Measurements from ENCODE around the gene ZBTB20. TPM values are rescaled to one million over a fixed set of nuclear protein-coding genes. Genes with fewer than 3 reads are reported as not detected.

Gene ZBTB20
- total RNA-seq, 2 donors from 2014 or later: 55.3 to 61.2 TPM

GRCh38 chr3:115092220-115092791 lies 54.8 kb downstream of the ZBTB20 start:
- no peaks in the 10 kb centered on the region for H3K9me3 ChIP-seq (ENCODE audit: control insufficient read depth, low read length, poor library complexity, severe bottlenecking)
- ATAC-seq (peak; percentile 62), DNase-seq (peak; percentile 12 to 49 (median 33))
- Mint-ChIP-seq H3K4me1 (peaks cover 12% of the 10 kb centered on the region), H3K27ac (no peak overlapping the region), H3K4me3 (no peak overlapping the region), H3K36me3 (ENCODE audit: low read depth) (no peaks in the 10 kb centered on the region), H3K27me3 (no peaks in the 10 kb centered on the region)

- DNase-seq (no peak), ATAC-seq (no peak)
- Mint-ChIP-seq H3K4me3 (no peak overlapping the region), H3K4me1 (peaks cover 10% of the 10 kb centered on the region), H3K27me3 (no peaks in the 10 kb centered on the region), H3K27ac (no peak overlapping the region), H3K36me3 (ENCODE audit: low read depth) (no peaks in the 10 kb centered on the region)
- no peaks in the 10 kb centered on the region for H3K9me3 ChIP-seq (ENCODE audit: control insufficient read depth, low read length, poor library complexity, severe bottlenecking)
These were observed 56.4 kb downstream of the ZBTB20 start for GRCh38 chr3:115090712-115091111.

- no peaks in the 10 kb centered on the region for H3K27me3 Mint-ChIP-seq
- no peak overlapping the region for H3K27ac Mint-ChIP-seq
- ATAC-seq: no peak
- DNase-seq: no peak
- peaks cover 12% of the 10 kb centered on the region for H3K4me1 Mint-ChIP-seq
- H3K9me3 ChIP-seq (ENCODE audit: control insufficient read depth, low read length, poor library complexity, severe bottlenecking): no peaks in the 10 kb centered on the region
- no peak overlapping the region for H3K4me3 Mint-ChIP-seq
- H3K36me3 Mint-ChIP-seq (ENCODE audit: low read depth): no peaks in the 10 kb centered on the region
These were observed 57.6 kb downstream of the ZBTB20 start for GRCh38 chr3:115089481-115089880.

GRCh38 chr3:115087512-115087911 lies 59.6 kb downstream of the ZBTB20 start:
- Mint-ChIP-seq H3K4me3 (no peak overlapping the region), H3K36me3 (ENCODE audit: low read depth) (no peaks in the 10 kb centered on the region), H3K27ac (no peak overlapping the region), H3K27me3 (no peaks in the 10 kb centered on the region), H3K4me1 (peaks cover 19% of the 10 kb centered on the region)
- no peak for ATAC-seq
- no peaks in the 10 kb centered on the region for H3K9me3 ChIP-seq (ENCODE audit: control insufficient read depth, low read length, poor library complexity, severe bottlenecking)
- no peak for DNase-seq

- Mint-ChIP-seq H3K27ac (no peak overlapping the region), H3K4me3 (no peak overlapping the region)
- no peak for ATAC-seq
These were observed 60.7 kb downstream of the ZBTB20 start for GRCh38 chr3:115086344-115086743.

GRCh38 chr3:115085197-115085865 lies 61.8 kb downstream of the ZBTB20 start:
- no peak for ATAC-seq
- DNase-seq: no peak
- Mint-ChIP-seq H3K4me3 (no peak overlapping the region), H3K4me1 (peaks cover 23% of the 10 kb centered on the region), H3K36me3 (ENCODE audit: low read depth) (no peaks in the 10 kb centered on the region), H3K27me3 (no peaks in the 10 kb centered on the region), H3K27ac (no peak overlapping the region)
- no peaks in the 10 kb centered on the region for H3K9me3 ChIP-seq (ENCODE audit: control insufficient read depth, low read length, poor library complexity, severe bottlenecking)

More at GRCh38 chr3:115086344-115086743, 60.7 kb downstream of the ZBTB20 start:
- no peaks in the 10 kb centered on the region for H3K9me3 ChIP-seq (ENCODE audit: control insufficient read depth, low read length, poor library complexity, severe bottlenecking)
- DNase-seq: no peak
- no peaks in the 10 kb centered on the region for H3K27me3 Mint-ChIP-seq
- H3K36me3 Mint-ChIP-seq (ENCODE audit: low read depth): no peaks in the 10 kb centered on the region
- peaks cover 19% of the 10 kb centered on the region for H3K4me1 Mint-ChIP-seq

- H3K9me3 ChIP-seq (ENCODE audit: control insufficient read depth, low read length, poor library complexity, severe bottlenecking): no peaks in the 10 kb centered on the region
- Mint-ChIP-seq H3K36me3 (ENCODE audit: low read depth) (no peaks in the 10 kb centered on the region), H3K27ac (no peak overlapping the region), H3K4me1 (peaks cover 25% of the 10 kb centered on the region), H3K4me3 (no peak overlapping the region), H3K27me3 (no peaks in the 10 kb centered on the region)
- ATAC-seq: no peak
- DNase-seq: no peak
These were observed 62.4 kb downstream of the ZBTB20 start for GRCh38 chr3:115084686-115085085.

GRCh38 chr3:115082260-115082659 lies 64.8 kb downstream of the ZBTB20 start:
- H3K9me3 ChIP-seq (ENCODE audit: control insufficient read depth, low read length, poor library complexity, severe bottlenecking): no peaks in the 10 kb centered on the region
- Mint-ChIP-seq H3K27me3 (no peaks in the 10 kb centered on the region), H3K4me3 (no peak overlapping the region), H3K36me3 (ENCODE audit: low read depth) (no peaks in the 10 kb centered on the region), H3K27ac (peak overlapping the region; percentile 47), H3K4me1 (peaks cover 22% of the 10 kb centered on the region)
- ATAC-seq (no peak), DNase-seq (no peak)

- Mint-ChIP-seq H3K4me1 (peaks cover 25% of the 10 kb centered on the region), H3K36me3 (ENCODE audit: low read depth) (peaks cover 4% of the 10 kb centered on the region), H3K27me3 (no peaks in the 10 kb centered on the region), H3K27ac (no peak overlapping the region), H3K4me3 (no peak overlapping the region)
- ATAC-seq: no peak
- no peaks in the 10 kb centered on the region for H3K9me3 ChIP-seq (ENCODE audit: control insufficient read depth, low read length, poor library complexity, severe bottlenecking)
- no peak for DNase-seq
These were observed 65.6 kb downstream of the ZBTB20 start for GRCh38 chr3:115081444-115081843.

- no peak overlapping the region for H3K27ac Mint-ChIP-seq
- ATAC-seq: no peak
- no peaks in the 10 kb centered on the region for H3K27me3 Mint-ChIP-seq
- peaks cover 20% of the 10 kb centered on the region for H3K4me1 Mint-ChIP-seq
- H3K4me3 Mint-ChIP-seq: no peak overlapping the region
- no peak for DNase-seq
- no peaks in the 10 kb centered on the region for H3K9me3 ChIP-seq (ENCODE audit: control insufficient read depth, low read length, poor library complexity, severe bottlenecking)
- H3K36me3 Mint-ChIP-seq (ENCODE audit: low read depth): peaks cover 4% of the 10 kb centered on the region
These were observed 69.4 kb downstream of the ZBTB20 start for GRCh38 chr3:115077501-115078250.

GRCh38 chr3:115074502-115074901 lies 72.6 kb downstream of the ZBTB20 start:
- no peak overlapping the region for H3K4me3 Mint-ChIP-seq
- H3K36me3 Mint-ChIP-seq (ENCODE audit: low read depth): peaks cover 6% of the 10 kb centered on the region
- H3K9me3 ChIP-seq (ENCODE audit: control insufficient read depth, low read length, poor library complexity, severe bottlenecking): no peaks in the 10 kb centered on the region
- no peaks in the 10 kb centered on the region for H3K27me3 Mint-ChIP-seq
- DNase-seq (no peak), ATAC-seq (no peak)
- peaks cover 14% of the 10 kb centered on the region for H3K4me1 Mint-ChIP-seq
- no peak overlapping the region for H3K27ac Mint-ChIP-seq

GRCh38 chr3:115072265-115073021 lies 74.6 kb downstream of the ZBTB20 start:
- DNase-seq: no peak
- no peak overlapping the region for H3K27ac Mint-ChIP-seq
- H3K9me3 ChIP-seq (ENCODE audit: control insufficient read depth, low read length, poor library complexity, severe bottlenecking): no peaks in the 10 kb centered on the region
- ATAC-seq: no peak
- H3K4me3 Mint-ChIP-seq: no peak overlapping the region
- H3K36me3 Mint-ChIP-seq (ENCODE audit: low read depth): peaks cover 8% of the 10 kb centered on the region
- no peaks in the 10 kb centered on the region for H3K27me3 Mint-ChIP-seq
- peaks cover 19% of the 10 kb centered on the region for H3K4me1 Mint-ChIP-seq

- H3K9me3 ChIP-seq (ENCODE audit: control insufficient read depth, low read length, poor library complexity, severe bottlenecking): no peaks in the 10 kb centered on the region
- no peak for DNase-seq
- peaks cover 5% of the 10 kb centered on the region for H3K36me3 Mint-ChIP-seq (ENCODE audit: low read depth)
- H3K4me1 Mint-ChIP-seq: peaks cover 17% of the 10 kb centered on the region
- H3K4me3 Mint-ChIP-seq: no peak overlapping the region
- ATAC-seq: no peak
- H3K27ac Mint-ChIP-seq: no peak overlapping the region
- H3K27me3 Mint-ChIP-seq: no peaks in the 10 kb centered on the region
These were observed 75.5 kb downstream of the ZBTB20 start for GRCh38 chr3:115071601-115072000.

All from T-helper 17 cell (primary cell).